GM12878 (cell line): ENCODE measurements around the gene KIF6. TPM values are rescaled to one million over a fixed set of nuclear protein-coding genes. Genes with fewer than 3 reads are reported as not detected.

Experiments used
- ATAC-seq: fragments of 200-7000 bp; cut with Tn5 transposase; 3 replicates; pipeline ENCODE4 v1.9.1; 2020; ENCODE audit warnings: mild to moderate bottlenecking, moderate library complexity
- BruUV-seq: library from RNA; stranded (reverse); fragments of 400-500 nt; replicated peaks from 2 replicates; lab custom pipeline; 2021; lab: Mats Ljungman, UMichigan
- CTCF ChIA-PET: fragments of 300-600 bp; sonication (Branson Sonifier 250); formaldehyde crosslinking; extraction: SDS; loops from one replicate; lab custom pipeline; 2021; ENCODE audit warnings: inconsistent platforms; lab: Yijun Ruan, JAX
- POLR2A ChIA-PET: fragments of 350-600 bp; formaldehyde crosslinking; extraction: SDS; loops from one replicate; lab custom pipeline; 2021; ENCODE audit warnings: inconsistent platforms; lab: Charles Lee
- RAD21 ChIA-PET: fragments of 300-600 bp; sonication (Branson Sonifier 250); formaldehyde crosslinking; loops from one replicate; lab custom pipeline; 2023; ENCODE audit warnings: antibody characterized with exemption; ENCODE audit not compliant: unreplicated experiment; lab: Charles Lee
- SMC1A ChIA-PET: fragments of 300-600 bp; sonication (Branson Sonifier 250); formaldehyde crosslinking; loops from one replicate; lab custom pipeline; 2023; ENCODE audit not compliant: unreplicated experiment, uncharacterized antibody; lab: Charles Lee
- DNase-seq: peaks from one replicate; pipeline ENCODE4 v3.0.0-alpha.2; 2011; ENCODE audit warnings: low read depth, low spot score
- FAIRE-seq: peaks from 3 replicates; lab custom pipeline; 2011; peaks lifted over from hg19 to GRCh38; lab: Jason Lieb, UNC
- H2AFZ ChIP-seq: 2 replicates; pipeline ENCODE4 v1.6.0; 2011; ENCODE audit warnings: low read depth, low read length, control low read depth; ENCODE audit not compliant: control insufficient read depth
- H3K27ac ChIP-seq: 2 replicates; pipeline ENCODE4 v1.5.1; 2011; ENCODE audit warnings: control low read depth; ENCODE audit not compliant: control insufficient read depth, insufficient read depth
- H3K27me3 ChIP-seq, 2 experiments: replicated peaks in 1 of 2; 2 replicates each; pipeline versions ENCODE4 v1.6.0 to v1.6.1; 2011; ENCODE audit warnings: low read length in 1 of 2; ENCODE audit not compliant: control insufficient read depth in 2 of 2, insufficient read depth in 2 of 2
- H3K36me3 ChIP-seq, 2 experiments: 2 replicates each; pipeline ENCODE4 v1.5.1; 2011; ENCODE audit warnings: low read length in 1 of 2; ENCODE audit not compliant: control insufficient read depth in 2 of 2, insufficient read depth in 2 of 2
- H3K4me1 ChIP-seq: 2 replicates; pipeline ENCODE4 v1.6.1; 2011; ENCODE audit warnings: mild to moderate bottlenecking, low read length, moderate library complexity, mixed read lengths; ENCODE audit not compliant: control insufficient read depth, insufficient read depth
- H3K4me2 ChIP-seq: 2 replicates; pipeline ENCODE4 v1.6.0; 2011; ENCODE audit warnings: control low read depth; ENCODE audit not compliant: control insufficient read depth, insufficient read depth
- H3K4me3 ChIP-seq: fragments of 200-600 bp; sonication (generic); 2 replicates; pipeline ENCODE4 v1.5.1; 2016
- H3K79me2 ChIP-seq: 2 replicates; pipeline ENCODE4 v1.6.0; 2011; ENCODE audit warnings: low read length; ENCODE audit not compliant: control insufficient read depth, insufficient read depth
- H3K9ac ChIP-seq: 2 replicates; pipeline ENCODE4 v1.8.0; 2011; ENCODE audit warnings: low read length, control low read depth, mixed read lengths; ENCODE audit not compliant: control insufficient read depth, insufficient read depth
- H3K9me3 ChIP-seq: replicated peaks from 3 replicates; pipeline ENCODE4 v1.5.1; 2011; ENCODE audit warnings: mild to moderate bottlenecking, low read length; ENCODE audit not compliant: control insufficient read depth, insufficient read depth
- H4K20me1 ChIP-seq: 2 replicates; pipeline ENCODE4 v1.6.0; 2011; ENCODE audit not compliant: control insufficient read depth, insufficient read depth
- BRCA1 ChIP-seq: IDR thresholded peaks from 2 replicates; pipeline ENCODE4 v1.6.1; 2011; ENCODE audit warnings: low read depth, low read length, improper control_type of control experiment
- CHD2 ChIP-seq: IDR thresholded peaks from 2 replicates; pipeline ENCODE4 v1.6.1; 2011; ENCODE audit warnings: low read depth, low read length, improper control_type of control experiment, borderline replicate concordance
- HDAC6 ChIP-seq: fragments of 200-600 bp; sonication (generic); IDR thresholded peaks from one replicate; pipeline ENCODE4 v1.8.0; 2017; ENCODE audit warnings: antibody characterized with exemption; ENCODE audit not compliant: unreplicated experiment
- NFXL1 ChIP-seq: fragments of 450-650 bp; IDR thresholded peaks from 2 replicates; pipeline ENCODE4 v1.6.1; 2017; ENCODE audit warnings: antibody characterized with exemption, mild to moderate bottlenecking, borderline replicate concordance
- SIX5 ChIP-seq: IDR thresholded peaks from 2 replicates; pipeline ENCODE4 v1.6.1; 2011; ENCODE audit warnings: mild to moderate bottlenecking, low read depth, low read length, moderate library complexity; ENCODE audit not compliant: severe bottlenecking
- TCF3 ChIP-seq: IDR thresholded peaks from 2 replicates; pipeline ENCODE4 v1.6.1; 2012; ENCODE audit warnings: low read depth, mild to moderate bottlenecking, low read length, borderline replicate concordance; ENCODE audit not compliant: insufficient read depth
- YBX1 ChIP-seq: fragments of 450-650 bp; IDR thresholded peaks from 2 replicates; pipeline ENCODE4 v1.6.1; 2016; ENCODE audit warnings: antibody characterized with exemption
- WGBS: methylation state at CpG from one replicate; pipeline ENCODE4 v1.1.6; 2016; ENCODE audit warnings: low lambda C conversion rate; ENCODE audit not compliant: insufficient replicate concordance, insufficient coverage; ENCODE audit errors: missing lambda C conversion rate; 5-methylcytosine and 5-hydroxymethylcytosine counted together
- in situ Hi-C: fragments of 300-500 bp; cut with MboI; formaldehyde crosslinking; loops from 9 replicates; pipeline ENCODE4 v1.14.3; 2018; ENCODE audit warnings: mixed read lengths
- intact Hi-C: fragments of 100-400 bp; cut with micrococcal nuclease; formaldehyde crosslinking; loops from one replicate; pipeline ENCODE4 v1.14.2; 2022; ENCODE audit not compliant: unreplicated experiment
- polyA plus RNA-seq, 11 experiments: library from polyadenylated mRNA; depleted of rRNA in 4 of 11; unstranded in 6 of 11; stranded (reverse) in 5 of 11; fragments of >200 nt; fragmentation: Nextera tagmentation in 4 of 11; fragmentation: Illumina TruSeq in 1 of 11; extraction: Ambion mirVana in 4 of 11; extraction: Trizol in 1 of 11; gene quantifications; 1 replicate in 1 of 11; 2 replicates in 10 of 11; pipeline versions ENCODE4 v1.2.1 to v1.2.3, GENCODE V29; 2011 to 2016; ENCODE audit warnings: inconsistent platforms in 2 of 11, missing spikeins in 2 of 11, low read depth in 1 of 11
- total RNA-seq, 4 experiments: library from RNA; depleted of rRNA in 3 of 4; stranded (reverse); fragments of >200 nt in 3 of 4; fragmentation: Illumina TruSeq in 1 of 4; extraction: Trizol in 1 of 4; gene quantifications; 2 replicates each; pipeline versions ENCODE4 v1.2.1 to v1.2.3, GENCODE V29; 2013 to 2021
- TF ChIP-seq, protein P1 (sequence below): IDR thresholded peaks from 2 replicates; pipeline ENCODE4 v1.6.1; 2012; ENCODE audit warnings: low read depth, low read length, improper control_type of control experiment
- TF ChIP-seq, protein P2 (sequence below): IDR thresholded peaks from 2 replicates; pipeline ENCODE4 v1.6.1; 2012; ENCODE audit warnings: mild to moderate bottlenecking, low read depth, low read length
- TF ChIP-seq, protein P3 (sequence below): IDR thresholded peaks from 2 replicates; pipeline ENCODE4 v1.6.1; 2011; ENCODE audit warnings: borderline replicate concordance, low read depth, mild to moderate bottlenecking, moderate library complexity, mixed read lengths, low read length; ENCODE audit not compliant: insufficient read depth; ENCODE audit errors: extremely low read length

The KIF6 gene
- total and polyA plus RNA-seq, 10 of the 15 experiments (the other 5 are each of a cell fraction or from before 2014, with no cell fraction given): 0.09 to 1.0 (median 0.28) TPM

DNA sequence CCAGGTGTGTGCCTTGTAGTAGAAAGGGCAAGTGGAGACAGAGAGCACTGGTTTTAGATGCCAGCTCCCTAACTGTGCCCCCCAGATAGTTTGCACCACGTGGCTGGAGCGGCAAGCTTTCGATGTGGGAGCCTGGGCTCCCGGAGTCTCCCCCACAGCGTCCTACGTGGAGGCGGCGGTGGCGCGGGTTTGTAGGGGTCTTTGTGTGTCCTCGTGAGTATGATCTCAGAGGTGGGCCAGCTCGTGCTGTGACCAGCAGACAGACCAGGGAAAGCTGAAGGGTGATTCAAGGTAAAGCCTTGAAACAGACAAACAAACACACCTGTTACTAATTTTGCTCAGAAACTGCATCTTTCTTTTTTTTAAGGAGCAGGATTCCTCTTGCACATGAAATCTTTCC, 397.1 kb downstream of the KIF6 start:
- no peak for ATAC-seq
- CTCF ChIA-PET: no interaction called here
- FAIRE-seq: no peak

DNA sequence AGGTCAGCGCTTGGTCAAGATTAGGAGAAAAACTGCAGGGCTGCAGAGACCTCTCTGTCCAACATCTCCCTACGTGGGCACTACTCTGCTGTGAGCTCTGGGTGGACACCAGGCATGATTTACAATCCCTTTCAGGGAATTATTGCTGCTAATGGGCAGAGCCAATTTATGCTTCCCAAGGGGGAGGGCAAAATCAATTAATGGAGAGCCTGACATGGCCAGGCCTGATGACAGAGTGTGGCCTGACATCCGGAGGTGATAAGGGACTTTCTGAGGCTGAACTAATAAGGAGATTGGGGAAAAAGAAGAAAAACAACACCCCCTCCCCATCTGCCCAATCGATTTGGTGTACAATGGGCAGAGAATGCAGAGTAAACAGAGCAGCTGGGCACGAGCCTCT, 397.7 kb downstream of the KIF6 start:
- no peaks in the 10 kb centered on the region for H4K20me1 ChIP-seq
- in situ Hi-C loops: no loop called here
- no peak overlapping the region for H3K4me2 ChIP-seq
- intact Hi-C loops: no loop called here
- H3K9me3 ChIP-seq: no peaks in the 10 kb centered on the region
- no peaks in the 10 kb centered on the region for H3K36me3 ChIP-seq
- no peak overlapping the region for H3K4me3 ChIP-seq
- H3K79me2 ChIP-seq: no peaks in the 10 kb centered on the region
- ChIA-PET CTCF (interaction anchor here (0.8 kb wide), 1 partner anchor 25 kb away, joined by 3 read pairs; no protein-coding TSS in a partner anchor), POLR2A (no interaction called here), RAD21 (no interaction called here), SMC1A (interaction anchor here (0.6 kb wide), 1 partner anchor 156 kb away, joined by 3 read pairs; no protein-coding TSS in a partner anchor)
- FAIRE-seq (no peak), ATAC-seq (no peak), DNase-seq (no peak)
- no peaks in the 10 kb centered on the region; a peak in 1 of 4 replicates for H3K27me3 ChIP-seq
- TF ChIP-seq SIX5: no peak
- TF ChIP-seq, protein P1, sequence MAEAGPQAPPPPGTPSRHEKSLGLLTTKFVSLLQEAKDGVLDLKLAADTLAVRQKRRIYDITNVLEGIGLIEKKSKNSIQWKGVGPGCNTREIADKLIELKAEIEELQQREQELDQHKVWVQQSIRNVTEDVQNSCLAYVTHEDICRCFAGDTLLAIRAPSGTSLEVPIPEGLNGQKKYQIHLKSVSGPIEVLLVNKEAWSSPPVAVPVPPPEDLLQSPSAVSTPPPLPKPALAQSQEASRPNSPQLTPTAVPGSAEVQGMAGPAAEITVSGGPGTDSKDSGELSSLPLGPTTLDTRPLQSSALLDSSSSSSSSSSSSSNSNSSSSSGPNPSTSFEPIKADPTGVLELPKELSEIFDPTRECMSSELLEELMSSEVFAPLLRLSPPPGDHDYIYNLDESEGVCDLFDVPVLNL: no peak
- no peak for TF ChIP-seq TCF3
- no peak for TF ChIP-seq YBX1
- TF ChIP-seq, protein P2, sequence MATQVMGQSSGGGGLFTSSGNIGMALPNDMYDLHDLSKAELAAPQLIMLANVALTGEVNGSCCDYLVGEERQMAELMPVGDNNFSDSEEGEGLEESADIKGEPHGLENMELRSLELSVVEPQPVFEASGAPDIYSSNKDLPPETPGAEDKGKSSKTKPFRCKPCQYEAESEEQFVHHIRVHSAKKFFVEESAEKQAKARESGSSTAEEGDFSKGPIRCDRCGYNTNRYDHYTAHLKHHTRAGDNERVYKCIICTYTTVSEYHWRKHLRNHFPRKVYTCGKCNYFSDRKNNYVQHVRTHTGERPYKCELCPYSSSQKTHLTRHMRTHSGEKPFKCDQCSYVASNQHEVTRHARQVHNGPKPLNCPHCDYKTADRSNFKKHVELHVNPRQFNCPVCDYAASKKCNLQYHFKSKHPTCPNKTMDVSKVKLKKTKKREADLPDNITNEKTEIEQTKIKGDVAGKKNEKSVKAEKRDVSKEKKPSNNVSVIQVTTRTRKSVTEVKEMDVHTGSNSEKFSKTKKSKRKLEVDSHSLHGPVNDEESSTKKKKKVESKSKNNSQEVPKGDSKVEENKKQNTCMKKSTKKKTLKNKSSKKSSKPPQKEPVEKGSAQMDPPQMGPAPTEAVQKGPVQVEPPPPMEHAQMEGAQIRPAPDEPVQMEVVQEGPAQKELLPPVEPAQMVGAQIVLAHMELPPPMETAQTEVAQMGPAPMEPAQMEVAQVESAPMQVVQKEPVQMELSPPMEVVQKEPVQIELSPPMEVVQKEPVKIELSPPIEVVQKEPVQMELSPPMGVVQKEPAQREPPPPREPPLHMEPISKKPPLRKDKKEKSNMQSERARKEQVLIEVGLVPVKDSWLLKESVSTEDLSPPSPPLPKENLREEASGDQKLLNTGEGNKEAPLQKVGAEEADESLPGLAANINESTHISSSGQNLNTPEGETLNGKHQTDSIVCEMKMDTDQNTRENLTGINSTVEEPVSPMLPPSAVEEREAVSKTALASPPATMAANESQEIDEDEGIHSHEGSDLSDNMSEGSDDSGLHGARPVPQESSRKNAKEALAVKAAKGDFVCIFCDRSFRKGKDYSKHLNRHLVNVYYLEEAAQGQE: no peak
- no peak overlapping the region for H3K9ac ChIP-seq
- H3K4me1 ChIP-seq: peaks cover 7% of the 10 kb centered on the region
- H3K27ac ChIP-seq: no peak overlapping the region
- H2AFZ ChIP-seq: no peak overlapping the region
- BruUV-seq: no TSS peak
- 18% methylated on average over 5 of the region's 5 CpGs for WGBS

More for the DNA sequence above, 397.1 kb downstream of the KIF6 start:
- no peak overlapping the region for H3K4me3 ChIP-seq
- RAD21 ChIA-PET: no interaction called here
- H3K27ac ChIP-seq: no peak overlapping the region
- peaks cover 7% of the 10 kb centered on the region for H3K4me1 ChIP-seq
- 53% methylated on average over 12 of the region's 12 CpGs for WGBS
- POLR2A ChIA-PET: no interaction called here
- SMC1A ChIA-PET: no interaction called here
- H3K79me2 ChIP-seq: no peaks in the 10 kb centered on the region
- H3K4me2 ChIP-seq: no peak overlapping the region
- TF ChIP-seq HDAC6 (no peak), CHD2 (no peak), NFXL1 (no peak), SIX5 (no peak), BRCA1 (no peak)
- TF ChIP-seq, protein P3, sequence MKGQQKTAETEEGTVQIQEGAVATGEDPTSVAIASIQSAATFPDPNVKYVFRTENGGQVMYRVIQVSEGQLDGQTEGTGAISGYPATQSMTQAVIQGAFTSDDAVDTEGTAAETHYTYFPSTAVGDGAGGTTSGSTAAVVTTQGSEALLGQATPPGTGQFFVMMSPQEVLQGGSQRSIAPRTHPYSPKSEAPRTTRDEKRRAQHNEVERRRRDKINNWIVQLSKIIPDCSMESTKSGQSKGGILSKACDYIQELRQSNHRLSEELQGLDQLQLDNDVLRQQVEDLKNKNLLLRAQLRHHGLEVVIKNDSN: no peak
- no peaks in the 10 kb centered on the region for H4K20me1 ChIP-seq
- H3K27me3 ChIP-seq: no peaks in the 10 kb centered on the region
- DNase-seq: no peak
- H3K36me3 ChIP-seq: no peaks in the 10 kb centered on the region
- H2AFZ ChIP-seq: no peak overlapping the region
- no TSS peak for BruUV-seq
- H3K9me3 ChIP-seq: no peaks in the 10 kb centered on the region
- no peak overlapping the region for H3K9ac ChIP-seq
- intact Hi-C loops (no loop called here), in situ Hi-C loops (no loop called here)
